Putamen (tissue), 1 donor: Measurements from ENCODE around the gene CD82.

Source experiments
- DNase-seq: peaks from one replicate; pipeline ENCODE4 v3.0.0-alpha.2; 2016; ENCODE audit warnings: low spot score

The CD82 gene, protein sequence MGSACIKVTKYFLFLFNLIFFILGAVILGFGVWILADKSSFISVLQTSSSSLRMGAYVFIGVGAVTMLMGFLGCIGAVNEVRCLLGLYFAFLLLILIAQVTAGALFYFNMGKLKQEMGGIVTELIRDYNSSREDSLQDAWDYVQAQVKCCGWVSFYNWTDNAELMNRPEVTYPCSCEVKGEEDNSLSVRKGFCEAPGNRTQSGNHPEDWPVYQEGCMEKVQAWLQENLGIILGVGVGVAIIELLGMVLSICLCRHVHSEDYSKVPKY

DNA sequence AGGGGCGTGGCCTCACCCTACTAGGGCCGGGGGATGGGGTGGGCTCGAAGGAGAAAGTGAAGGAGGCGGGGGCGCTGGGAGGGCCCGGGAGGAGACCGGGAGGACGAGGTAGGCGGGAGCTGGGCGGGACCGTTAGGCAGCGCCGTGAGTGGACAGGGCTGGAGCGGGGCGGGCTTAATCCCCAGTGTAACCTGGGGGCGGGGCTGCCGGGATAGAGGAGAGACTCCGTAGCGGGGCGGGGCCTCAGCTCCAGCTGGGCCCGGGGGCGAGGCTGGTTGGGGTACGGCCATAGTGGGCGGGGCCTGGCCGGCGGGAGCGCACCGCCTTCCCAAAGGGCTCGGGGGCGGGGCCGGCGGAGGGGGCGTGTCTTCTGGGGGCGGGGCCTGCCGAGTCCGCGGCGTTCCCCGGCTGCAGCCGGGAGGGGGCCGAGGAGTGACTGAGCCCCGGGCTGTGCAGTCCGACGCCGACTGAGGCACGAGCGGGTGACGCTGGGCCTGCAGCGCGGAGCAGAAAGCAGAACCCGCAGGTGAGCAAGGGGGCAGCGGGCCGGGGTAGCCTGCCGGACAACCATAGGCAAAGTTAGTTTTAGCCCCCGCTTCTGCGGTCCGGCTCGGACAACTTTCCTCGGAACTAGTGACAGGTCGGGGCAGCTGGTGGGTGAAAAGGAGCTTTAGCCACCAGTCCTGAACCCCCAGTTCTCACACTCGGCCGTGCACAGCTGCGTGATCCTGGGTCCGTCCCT, at the start of gene CD82:
TSS of gene CD82 (plus strand) at position 453 of the 742 bp plus-strand sequence. CDS start 29,000 bp downstream, outside the sequence.
- peak; percentile 99 for DNase-seq

GRCh38 chr11:44516688-44517507, 48.6 kb upstream of the CD82 start:
- no peak for DNase-seq

GRCh38 chr11:44517541-44517940, 47.9 kb upstream of the CD82 start:
- no peak for DNase-seq

DNA sequence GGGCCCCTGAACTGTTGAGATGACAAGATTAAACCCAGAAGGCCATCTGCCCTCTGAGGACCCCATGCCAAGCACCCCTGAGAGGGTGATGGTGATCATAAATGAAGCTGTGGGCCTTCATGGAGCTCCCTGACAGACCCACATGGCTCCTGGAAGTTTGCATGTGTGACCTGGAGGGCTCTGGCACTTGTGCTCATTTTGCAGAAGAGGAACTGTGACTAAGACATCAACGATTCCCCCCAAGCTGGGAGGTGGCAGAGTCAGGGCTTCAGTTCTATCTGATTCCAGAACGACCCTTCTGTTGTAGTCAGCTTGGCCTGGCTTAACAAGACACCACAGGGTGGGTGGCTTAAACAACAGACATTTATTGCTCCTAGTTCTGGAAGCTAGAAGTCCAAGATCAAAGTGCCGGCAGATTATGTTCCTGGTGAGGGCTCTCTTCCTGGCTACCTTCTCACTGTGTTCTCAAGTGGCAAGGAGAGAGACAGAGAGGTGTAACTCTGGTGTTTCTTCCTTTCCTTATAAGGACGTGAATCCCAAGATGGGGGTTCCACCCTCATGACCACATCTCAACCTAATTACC, 46.4 kb upstream of the CD82 start:
- no peak for DNase-seq

DNA sequence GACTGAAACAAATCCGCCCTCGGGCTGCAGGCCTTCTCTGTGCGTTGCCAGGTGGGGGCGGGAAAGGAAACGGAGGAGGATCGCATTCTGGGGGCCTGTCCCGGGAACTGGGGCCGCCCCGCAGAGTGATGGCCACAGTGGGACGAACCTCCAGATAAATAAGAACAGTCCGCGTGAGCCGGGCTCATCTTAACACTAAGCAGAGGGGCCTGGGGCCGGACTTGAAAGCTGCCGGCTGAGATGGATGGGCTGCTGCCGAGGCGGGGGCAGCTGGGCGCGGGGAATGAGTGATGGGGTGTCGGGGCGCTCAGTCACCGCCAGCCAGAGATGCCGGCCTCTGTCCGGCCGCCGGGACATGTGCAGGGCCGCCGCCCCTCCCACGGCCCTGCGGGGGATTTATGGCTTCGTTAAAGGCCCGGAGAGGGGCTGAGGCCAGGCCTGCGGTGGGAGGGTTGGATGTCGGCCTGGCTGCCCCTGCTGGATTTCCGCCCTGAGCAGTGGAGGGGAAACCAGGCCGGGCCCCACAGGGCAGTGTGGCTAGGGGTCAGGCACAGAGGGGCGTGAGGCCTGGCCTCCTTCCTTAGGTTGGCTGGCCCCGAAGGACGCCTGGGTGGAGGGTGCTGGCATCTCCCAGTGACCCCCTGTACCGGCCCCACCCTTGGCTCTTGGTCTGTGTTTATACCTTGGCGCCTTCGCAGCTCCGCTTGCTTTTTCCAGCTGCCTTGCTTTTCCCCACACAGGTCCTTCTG, 45.3 kb upstream of the CD82 start:
- no peak for DNase-seq

GRCh38 chr11:44521148-44521547, 44.3 kb upstream of the CD82 start:
- DNase-seq, result no peak

- DNase-seq, result no peak
Observed at GRCh38 chr11:44522294-44522693, 43.2 kb upstream of the CD82 start.

DNA sequence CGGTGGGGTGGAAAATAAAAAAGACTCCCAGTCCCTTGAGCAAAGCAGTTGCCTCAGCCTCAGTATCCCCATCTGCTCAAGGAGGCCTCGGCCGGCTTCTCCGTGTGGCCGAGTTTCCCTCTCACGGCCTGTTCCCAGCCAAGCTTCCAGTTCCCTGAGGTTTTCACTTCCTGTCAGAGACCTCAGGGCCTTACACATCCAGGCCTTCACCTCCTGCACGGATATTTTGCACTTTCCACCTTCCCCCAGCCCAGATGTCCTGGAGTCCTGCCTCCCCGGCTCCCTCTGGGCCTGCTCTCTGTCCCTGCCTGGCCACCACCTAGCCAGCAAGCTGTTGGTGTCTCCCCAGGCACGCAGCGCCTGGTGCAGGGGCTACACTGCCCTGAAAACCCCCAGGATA, 41.1 kb upstream of the CD82 start:
- DNase-seq, result no peak

DNA sequence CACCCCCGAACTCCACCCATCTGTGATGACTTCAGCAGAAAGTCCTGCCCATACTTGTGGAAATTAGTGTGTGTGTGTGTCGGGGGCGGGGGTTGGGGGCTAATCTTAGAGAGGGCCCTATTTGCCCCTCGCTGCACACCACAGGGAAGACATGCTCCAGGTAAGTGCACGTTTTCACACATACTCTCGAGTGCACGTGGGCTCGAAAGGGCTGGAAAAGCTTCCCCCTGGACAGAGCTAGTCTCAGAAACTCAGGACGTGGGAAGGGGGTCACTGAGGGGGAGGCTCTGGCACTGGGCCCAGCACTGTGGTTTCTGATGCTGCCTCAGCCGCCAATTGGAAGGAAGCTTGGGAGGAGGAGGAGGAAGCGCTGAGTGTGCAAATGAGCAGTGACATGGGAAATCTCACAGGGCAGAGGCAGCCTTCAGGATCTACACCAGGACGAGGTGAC, 40.7 kb upstream of the CD82 start:
- no peak for DNase-seq

DNA sequence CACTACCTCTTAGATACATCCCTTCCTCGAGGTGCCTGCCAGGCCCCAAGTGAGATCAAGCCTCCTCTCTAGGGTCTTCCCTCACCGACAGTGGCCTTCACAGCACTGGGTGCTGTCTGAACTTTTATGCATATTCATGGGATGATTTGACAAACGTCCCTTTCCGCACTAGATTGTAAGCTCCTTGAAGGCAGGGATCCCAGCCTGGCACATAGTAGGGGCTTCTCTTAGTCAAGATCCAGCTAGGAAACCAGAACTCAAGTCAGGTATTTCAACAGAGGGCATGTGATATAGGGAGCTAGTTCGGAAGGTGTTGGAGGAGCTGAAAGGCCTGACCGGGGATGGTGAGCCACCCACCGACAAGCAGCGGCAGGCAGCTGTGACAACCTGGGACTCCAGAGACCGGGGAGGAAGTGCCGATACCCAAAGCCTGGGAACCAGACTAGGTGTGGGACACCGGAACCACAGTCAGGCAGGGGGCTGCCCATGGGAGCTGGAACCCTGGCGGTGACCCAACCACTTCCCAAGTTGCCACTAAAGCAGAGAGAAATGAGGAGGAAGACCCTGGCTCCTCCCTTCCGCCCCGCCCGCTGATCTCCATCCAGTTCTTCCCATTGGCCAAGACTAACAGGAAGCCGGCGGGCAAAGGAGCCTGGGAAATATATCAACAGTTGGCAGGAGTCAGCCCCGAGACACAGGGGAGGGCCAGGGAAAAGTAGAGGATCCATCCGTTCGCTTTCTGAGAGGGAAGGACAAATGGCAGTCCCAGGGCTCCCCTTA, 39.8 kb upstream of the CD82 start:
- DNase-seq, result no peak

GRCh38 chr11:44526438-44526837, 39.0 kb upstream of the CD82 start:
- no peak for DNase-seq

GRCh38 chr11:44527476-44527875, 38.0 kb upstream of the CD82 start:
- DNase-seq, result no peak

DNA sequence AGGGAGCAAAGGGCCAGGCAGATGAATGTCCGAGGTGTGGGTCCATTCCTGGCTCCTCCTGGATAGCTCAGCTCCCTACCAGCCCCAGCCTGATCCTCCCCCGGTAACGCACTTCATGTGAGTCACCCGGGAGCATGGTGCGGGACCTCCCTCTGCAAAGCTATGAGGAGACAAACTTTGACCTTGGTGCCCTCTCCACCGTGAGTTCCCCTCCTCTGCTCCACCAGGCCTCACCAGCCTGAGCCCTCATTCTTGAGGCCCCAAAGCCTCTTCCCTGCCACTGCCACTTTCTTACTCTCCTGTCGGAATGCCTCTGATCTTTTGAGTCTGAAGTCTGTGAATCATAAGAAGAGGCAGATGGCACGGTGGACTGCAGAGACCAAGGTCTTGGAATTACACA, 37.4 kb upstream of the CD82 start:
- no peak for DNase-seq

DNA sequence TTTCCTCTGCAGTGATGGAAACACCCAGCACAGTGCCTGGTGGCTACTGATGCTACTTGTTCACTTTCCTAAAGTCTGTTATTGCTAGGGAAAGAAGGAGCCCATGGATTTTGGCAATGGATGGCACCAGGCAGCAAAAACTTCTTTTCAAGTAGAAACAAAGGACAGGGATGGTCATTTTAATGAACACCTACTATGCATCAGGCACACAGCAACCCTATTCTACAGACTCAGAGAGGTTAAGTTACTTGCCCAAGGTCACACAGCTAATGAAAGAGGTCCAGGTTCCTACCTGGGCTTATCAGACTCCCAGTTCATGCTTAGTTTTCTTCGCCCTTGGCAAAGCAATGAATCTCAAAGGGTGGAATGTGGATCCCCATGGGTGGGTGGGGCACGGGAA, 36.9 kb upstream of the CD82 start:
- DNase-seq, result no peak

DNA sequence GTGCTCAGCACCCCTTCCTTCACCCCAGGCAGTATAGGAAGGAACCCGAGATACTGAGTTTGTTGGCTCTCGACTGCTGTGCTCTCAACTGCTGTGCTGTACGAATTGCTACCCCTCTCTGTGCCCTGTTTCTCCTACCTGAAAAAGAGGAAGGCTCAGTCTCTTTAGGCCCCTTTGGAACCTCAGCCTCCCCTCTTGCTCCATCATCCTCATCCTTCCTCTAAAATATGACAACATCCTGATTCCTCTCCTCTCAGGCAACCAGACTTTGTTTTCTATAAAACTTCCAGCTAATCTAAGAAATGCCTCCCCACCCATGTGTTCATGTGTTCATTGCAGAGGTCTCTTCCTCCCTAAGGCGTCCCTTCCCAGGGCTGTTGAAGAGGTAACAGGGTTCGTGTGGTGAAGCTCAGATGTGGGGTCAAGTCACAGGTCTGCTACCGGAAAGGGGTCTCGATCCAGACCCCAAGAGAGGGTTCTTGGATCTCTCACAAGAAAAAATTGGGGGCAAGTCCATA, 35.5 kb upstream of the CD82 start:
- DNase-seq, result no peak

DNA sequence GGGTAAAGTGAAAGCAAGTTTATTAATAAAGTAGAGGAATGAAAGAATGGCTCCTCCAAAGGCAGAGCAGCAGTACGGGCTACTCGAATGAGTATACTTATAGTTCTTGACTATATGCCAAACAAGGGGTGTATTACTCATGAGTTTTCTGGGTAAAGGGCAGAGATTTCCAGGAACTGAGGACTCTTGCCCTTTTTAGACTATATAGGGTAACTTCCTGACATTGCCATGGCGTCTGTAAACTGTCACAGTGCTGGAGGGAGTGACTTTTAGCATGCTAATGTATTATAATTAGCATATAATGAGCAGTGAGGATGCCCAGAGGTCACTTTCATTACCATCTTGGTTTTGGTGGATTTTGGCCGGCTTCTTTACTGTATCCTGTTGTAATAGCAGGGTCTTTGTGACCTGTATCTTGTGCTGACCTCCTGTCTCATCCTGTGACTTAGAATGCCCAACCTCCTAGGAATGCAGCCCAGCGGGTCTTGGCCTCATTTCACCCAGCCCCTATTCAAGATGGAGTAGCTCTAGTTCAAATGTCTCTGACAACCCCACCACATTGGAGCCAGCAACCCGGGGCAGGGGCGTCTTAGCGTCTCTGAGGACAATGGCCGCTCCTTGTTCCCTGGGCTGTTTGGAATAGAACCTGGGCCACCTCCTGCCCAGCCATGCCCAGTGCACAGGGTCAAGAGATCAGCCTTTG, 34.9 kb upstream of the CD82 start:
- no peak for DNase-seq

GRCh38 chr11:44531116-44531504, 34.4 kb upstream of the CD82 start:
- DNase-seq, result no peak

- DNase-seq, result no peak
Observed at GRCh38 chr11:44531636-44532035, 33.8 kb upstream of the CD82 start.

DNA sequence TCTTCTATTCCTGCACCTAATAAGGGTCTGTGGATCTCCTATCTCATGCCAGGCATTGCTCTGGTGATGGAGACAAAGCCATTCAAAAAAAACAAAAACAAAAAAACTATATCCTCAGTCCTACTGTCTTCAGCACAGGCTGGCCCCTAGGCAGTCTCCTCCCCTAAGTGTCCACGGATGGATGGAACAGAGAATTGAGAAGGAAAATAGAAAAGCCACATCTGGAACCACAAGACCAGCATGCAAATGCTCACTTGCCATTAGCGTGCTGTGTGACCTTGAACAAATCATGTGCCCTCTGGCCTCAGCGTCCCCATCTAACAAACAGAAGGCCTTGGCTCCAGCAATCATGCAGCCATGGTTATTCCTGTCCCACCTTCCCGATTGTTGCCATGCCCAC, 32.7 kb upstream of the CD82 start:
- DNase-seq, result no peak
